Chondrocyte (in vitro differentiated cells): Measurements from ENCODE around the gene ZNF521. TPM values are rescaled to one million over a fixed set of nuclear protein-coding genes. Genes with fewer than 3 reads are reported as not detected.

Experiments used
- DNase-seq: peaks from one replicate; pipeline ENCODE4 v3.0.0; 2021; ENCODE audit warnings: mixed read lengths, low spot score
- H3K27ac Mint-ChIP-seq: one replicate; pipeline ENCODE4 v1.8.0; 2021; ENCODE audit warnings: mild to moderate bottlenecking, moderate library complexity, mixed read lengths; ENCODE audit not compliant: unreplicated experiment
- H3K27me3 Mint-ChIP-seq: 2 replicates; pipeline ENCODE4 v1.8.0; 2021; ENCODE audit warnings: low read depth, mixed read lengths
- H3K36me3 Mint-ChIP-seq: 2 replicates; pipeline ENCODE4 v1.8.0; 2021; ENCODE audit warnings: low read depth, mixed read lengths
- H3K4me1 Mint-ChIP-seq: 2 replicates; pipeline ENCODE4 v1.8.0; 2021; ENCODE audit warnings: low read depth, mild to moderate bottlenecking, mixed read lengths
- H3K4me3 Mint-ChIP-seq: one replicate; pipeline ENCODE4 v1.8.0; 2021; ENCODE audit warnings: mild to moderate bottlenecking, moderate library complexity, mixed read lengths; ENCODE audit not compliant: unreplicated experiment
- H3K9me3 Mint-ChIP-seq: 2 replicates; pipeline ENCODE4 v1.8.0; 2021; ENCODE audit warnings: low read depth, mixed read lengths
- CTCF ChIP-seq: fragments of 200-600 bp; sonication (generic); IDR thresholded peaks from 2 replicates; pipeline ENCODE4 v1.5.0; 2021; ENCODE audit warnings: antibody characterized with exemption, mild to moderate bottlenecking, moderate library complexity
- total RNA-seq: library from RNA; stranded (reverse); gene quantifications from 3 replicates; pipeline ENCODE4 v1.2.1, GENCODE V29; 2021

ZNF521 gene
- total RNA-seq, 1 donor from 2014 or later = 29.7 TPM

- no peak for DNase-seq
- H3K27ac Mint-ChIP-seq = no peak overlapping the region
- H3K9me3 Mint-ChIP-seq = no peaks in the 10 kb centered on the region
- H3K4me3 Mint-ChIP-seq = no peak overlapping the region
- H3K4me1 Mint-ChIP-seq = peaks cover 3% of the 10 kb centered on the region
- no peak for TF ChIP-seq CTCF
- no peaks in the 10 kb centered on the region for H3K27me3 Mint-ChIP-seq
- peaks cover 2% of the 10 kb centered on the region for H3K36me3 Mint-ChIP-seq
Measured at GRCh38 chr18:25061395-25061794, 290.6 kb downstream of the ZNF521 start.

- no peaks in the 10 kb centered on the region for H3K9me3 Mint-ChIP-seq
- no peak overlapping the region for H3K27ac Mint-ChIP-seq
- no peak for TF ChIP-seq CTCF
- no peaks in the 10 kb centered on the region for H3K27me3 Mint-ChIP-seq
- peaks cover 2% of the 10 kb centered on the region for H3K36me3 Mint-ChIP-seq
- no peak overlapping the region for H3K4me3 Mint-ChIP-seq
- no peak for DNase-seq
- H3K4me1 Mint-ChIP-seq = no peaks in the 10 kb centered on the region
Measured at GRCh38 chr18:25058521-25058920, 293.4 kb downstream of the ZNF521 start.

GRCh38 chr18:25057491-25058050 lies 294.4 kb downstream of the ZNF521 start:
- Mint-ChIP-seq H3K4me1 (no peaks in the 10 kb centered on the region), H3K4me3 (no peak overlapping the region), H3K27ac (no peak overlapping the region), H3K36me3 (peaks cover 2% of the 10 kb centered on the region), H3K27me3 (no peaks in the 10 kb centered on the region), H3K9me3 (no peaks in the 10 kb centered on the region)
- TF ChIP-seq CTCF = no peak
- no peak for DNase-seq

GRCh38 chr18:25056429-25056828 lies 295.5 kb downstream of the ZNF521 start:
- no peak for TF ChIP-seq CTCF
- Mint-ChIP-seq H3K9me3 (no peaks in the 10 kb centered on the region), H3K27ac (no peak overlapping the region), H3K36me3 (no peaks in the 10 kb centered on the region), H3K4me1 (no peaks in the 10 kb centered on the region), H3K27me3 (no peaks in the 10 kb centered on the region), H3K4me3 (no peak overlapping the region)
- DNase-seq = no peak

- DNase-seq = no peak
- H3K27ac Mint-ChIP-seq = no peak overlapping the region
- H3K4me3 Mint-ChIP-seq = no peak overlapping the region
- no peaks in the 10 kb centered on the region for H3K27me3 Mint-ChIP-seq
- no peaks in the 10 kb centered on the region for H3K9me3 Mint-ChIP-seq
- no peaks in the 10 kb centered on the region for H3K4me1 Mint-ChIP-seq
- no peaks in the 10 kb centered on the region for H3K36me3 Mint-ChIP-seq
- no peak for TF ChIP-seq CTCF
Measured at GRCh38 chr18:25055076-25055475, 296.9 kb downstream of the ZNF521 start.
